Heart left ventricle (tissue), 13 donors: ENCODE measurements around the gene CTU1.

Source experiments
- CTCF ChIP-seq, 12 donors: fragments of 200-600 bp; sonication (generic) in 4 of 12; IDR thresholded peaks; one replicate each; pipeline versions ENCODE4 v1.5.0 to v1.8.0; 2018 to 2022; ENCODE audit warnings: antibody characterized with exemption in 12 of 12, mild to moderate bottlenecking in 5 of 12
- POLR2A ChIP-seq, 2 donors: fragments of 450-650 bp; IDR thresholded peaks; one replicate each; pipeline ENCODE4 v1.6.1; 2017; ENCODE audit warnings: antibody characterized with exemption in 2 of 2, mild to moderate bottlenecking in 2 of 2, moderate library complexity in 2 of 2
- donor health status: ischemic (EF 13 %, LVEDD 7.1; RV severe dilation, severe dysfunction).
- donor health status: DM: no; HTN: yes; CAD: no.
- donor health status: DM: no; HTN: no; CAD: no.
- donor health status: ischemic (EF 25% LVEDD 6.9; RV normal size, moderate dysfunction).
- donor health status: ischemic (EF 25% LVEDD 5.7; RV mildly dilated, moderate dysfunction).
- donor health status: ischemic (EF 35%, LVEDD 5.7; RV mildly dilated, moderate dysfunction).
- donor health status: nonischemic (EF 11% LVEDD 7.7; RV severe dilation, severe dysfunction).
- donor health status: DM: yes; HTN: yes; CAD: no.
- donor health status: PGD.
- donor health status: ischemic (EF 29% LVEDD 5.4; RV normal size, mild dysfunction).
- donor health status: nonischemic (EF 23%, LVEDD 6.1; RV moderate dilation, normal function).

GRCh38 chr19:51097796-51098195 is 10.4 kb downstream of the CTU1 start:
- no peak for TF ChIP-seq POLR2A (IDR thresholded peaks at IDR 0.05)
- TF ChIP-seq CTCF (IDR thresholded peaks at IDR 0.05), result no peak
